A172 (cell line): ENCODE results near the gene FOXJ1. TPM values are rescaled to one million over a fixed set of nuclear protein-coding genes. Genes with fewer than 3 reads are reported as not detected.

Experiments
- DNase-seq: peaks from one replicate; pipeline ENCODE4 v3.0.0-alpha.2; 2015; ENCODE audit warnings: low spot score
- total RNA-seq: library from RNA; depleted of rRNA; stranded (reverse); fragments of >200 nt; shearing (Covaris generic); gene quantifications from 2 replicates; pipeline ENCODE4 v1.2.3, GENCODE V29; 2014

FOXJ1 gene
- total RNA-seq, 1 experiment from 2014 or later, result not detected

- DNase-seq, result no peak
Observed at GRCh38 chr17:76160896-76161528, 20.0 kb upstream of the FOXJ1 start.

- no peak for DNase-seq
Observed at GRCh38 chr17:76159157-76159556, 18.1 kb upstream of the FOXJ1 start.

- DNase-seq, result no peak
Observed at GRCh38 chr17:76157759-76158158, 16.7 kb upstream of the FOXJ1 start.

GRCh38 chr17:76156662-76156991 is 15.6 kb upstream of the FOXJ1 start:
- DNase-seq, result no peak

- DNase-seq, result no peak
Observed at GRCh38 chr17:76155988-76156661, 15.1 kb upstream of the FOXJ1 start.

- no peak for DNase-seq
Observed at GRCh38 chr17:76154936-76155845, 14.1 kb upstream of the FOXJ1 start.

- DNase-seq, result no peak
Observed at GRCh38 chr17:76154292-76154691, 13.2 kb upstream of the FOXJ1 start.

- no peak for DNase-seq
Observed at GRCh38 chr17:76153640-76154039, 12.6 kb upstream of the FOXJ1 start.

- no peak for DNase-seq
Observed at GRCh38 chr17:76153202-76153601, 12.2 kb upstream of the FOXJ1 start.

GRCh38 chr17:76152591-76152990 is 11.5 kb upstream of the FOXJ1 start:
- no peak for DNase-seq

- no peak for DNase-seq
Observed at GRCh38 chr17:76151896-76152454, 10.9 kb upstream of the FOXJ1 start.

- DNase-seq, result no peak
Observed at GRCh38 chr17:76150712-76151622, 9.9 kb upstream of the FOXJ1 start.

- DNase-seq, result no peak
Observed at GRCh38 chr17:76149214-76149613, 8.2 kb upstream of the FOXJ1 start.

- no peak for DNase-seq
Observed at GRCh38 chr17:76148015-76148326, 6.9 kb upstream of the FOXJ1 start.

GRCh38 chr17:76147211-76148014 is 6.4 kb upstream of the FOXJ1 start:
- DNase-seq, result peak; percentile 35

GRCh38 chr17:76146053-76146851 is 5.2 kb upstream of the FOXJ1 start:
- DNase-seq, result no peak

GRCh38 chr17:76145231-76146052 is 4.4 kb upstream of the FOXJ1 start:
- no peak for DNase-seq

- no peak for DNase-seq
Observed at GRCh38 chr17:76142585-76143041, 1.6 kb upstream of the FOXJ1 start.

- no peak for DNase-seq
Observed at GRCh38 chr17:76142039-76142584, 1.1 kb upstream of the FOXJ1 start.
